NCI-H69 (cell line): ENCODE results near the gene MED23.
A peak's percentile ranks its signal among the peaks of the same experiment; 100 is the strongest.

Experiments
- DNase-seq: peaks from one replicate; lab custom pipeline; 2025; lab: John Stamatoyannopoulos, UW

Gene MED23

GRCh38 chr6:131627724-131628682, at the start of gene MED23:
Gene MED23, minus strand, starts transcription at chr6:131628242. Its CDS starts 193 bp downstream, at chr6:131628049.
- DNase-seq: peak; percentile 98

GRCh38 chr6:131673184-131673583, 45.1 kb upstream of the MED23 start:
- DNase-seq: no peak

- no peak for DNase-seq
These were observed 41.8 kb upstream of the MED23 start for GRCh38 chr6:131669891-131670290.

- no peak for DNase-seq
These were observed 35.6 kb upstream of the MED23 start for GRCh38 chr6:131663578-131664165.

- peak; percentile 9 for DNase-seq
These were observed 32.2 kb upstream of the MED23 start for GRCh38 chr6:131660195-131660594.

GRCh38 chr6:131658287-131658686, 30.2 kb upstream of the MED23 start:
- no peak for DNase-seq

GRCh38 chr6:131657630-131658111, 29.6 kb upstream of the MED23 start:
- DNase-seq: no peak

GRCh38 chr6:131657222-131657621, 29.2 kb upstream of the MED23 start:
- no peak for DNase-seq

- no peak for DNase-seq
These were observed 28.6 kb upstream of the MED23 start for GRCh38 chr6:131656667-131657066.

- DNase-seq: peak; percentile 7
These were observed 27.9 kb upstream of the MED23 start for GRCh38 chr6:131655951-131656350.

- DNase-seq: no peak
These were observed 27.3 kb upstream of the MED23 start for GRCh38 chr6:131655387-131655786.

- no peak for DNase-seq
These were observed 26.3 kb upstream of the MED23 start for GRCh38 chr6:131654326-131654725.

GRCh38 chr6:131652472-131652871, 24.4 kb upstream of the MED23 start:
- DNase-seq: peak; percentile 70

GRCh38 chr6:131651782-131652181, 23.7 kb upstream of the MED23 start:
- peak; percentile 91 for DNase-seq

GRCh38 chr6:131646249-131646670, 18.2 kb upstream of the MED23 start:
- DNase-seq: no peak

- no peak for DNase-seq
These were observed 17.8 kb upstream of the MED23 start for GRCh38 chr6:131645846-131646245.

GRCh38 chr6:131644921-131645320, 16.9 kb upstream of the MED23 start:
- DNase-seq: no peak

GRCh38 chr6:131643855-131644460, 15.9 kb upstream of the MED23 start:
- DNase-seq: no peak

GRCh38 chr6:131642987-131643611, 15.1 kb upstream of the MED23 start:
- DNase-seq: peak; percentile 93

GRCh38 chr6:131642565-131642964, 14.5 kb upstream of the MED23 start:
- DNase-seq: no peak

GRCh38 chr6:131641554-131641953, 13.5 kb upstream of the MED23 start:
- no peak for DNase-seq

- no peak for DNase-seq
These were observed 12.5 kb upstream of the MED23 start for GRCh38 chr6:131640576-131640975.
